HFFc6 (cell line): ENCODE measurements around the gene JSRP1. TPM values are rescaled to one million over a fixed set of nuclear protein-coding genes. Genes with fewer than 3 reads are reported as not detected.
A peak's percentile ranks its signal among the peaks of the same experiment; 100 is the strongest.

ENCODE experiments used
- DNase-seq: peaks from one replicate; pipeline ENCODE4 v3.0.0-alpha.2; 2018
- H3K27ac Mint-ChIP-seq: 2 replicates; pipeline ENCODE4 v1.8.0; 2020; ENCODE audit warnings: mild to moderate bottlenecking, mixed read lengths
- H3K27me3 Mint-ChIP-seq: 2 replicates; pipeline ENCODE4 v1.8.0; 2021; ENCODE audit warnings: mild to moderate bottlenecking, moderate library complexity, mixed read lengths; ENCODE audit not compliant: insufficient read depth
- H3K36me3 Mint-ChIP-seq: 2 replicates; pipeline ENCODE4 v1.8.0; 2021; ENCODE audit warnings: low read depth, mixed read lengths
- H3K4me1 Mint-ChIP-seq: 2 replicates; pipeline ENCODE4 v1.8.0; 2020; ENCODE audit warnings: low read depth, mixed read lengths
- H3K4me3 Mint-ChIP-seq: 2 replicates; pipeline ENCODE4 v1.8.0; 2020; ENCODE audit warnings: mild to moderate bottlenecking, moderate library complexity, mixed read lengths
- H3K9me3 Mint-ChIP-seq: 2 replicates; pipeline ENCODE4 v1.8.0; 2020; ENCODE audit warnings: mild to moderate bottlenecking, mixed read lengths
- microRNA-seq: library from miRNA; unstranded; fragments of <30 nt; microRNA quantifications from one replicate; pipeline ENCODE4, GENCODE V29; 2019
- total RNA-seq, 6 experiments: library from RNA; stranded (reverse); fragmentation: NEBNext Ultra II Directional; extraction: Animal tissue kit (Norgen Biotek cat#: 25700); gene quantifications; 2 replicates in 1 of 6; 3 replicates in 5 of 6; pipeline ENCODE4 v1.2.3, GENCODE V29; 2021
- TF ChIP-seq, protein P1 (sequence below): fragments of 200-600 bp; sonication (generic); IDR thresholded peaks from 2 replicates; pipeline ENCODE4 v1.5.0; 2021; ENCODE audit warnings: antibody characterized with exemption, mild to moderate bottlenecking

Gene JSRP1
- total RNA-seq, 6 experiments from 2014 or later: 0.27 to 0.99 (median 0.72) TPM

DNA sequence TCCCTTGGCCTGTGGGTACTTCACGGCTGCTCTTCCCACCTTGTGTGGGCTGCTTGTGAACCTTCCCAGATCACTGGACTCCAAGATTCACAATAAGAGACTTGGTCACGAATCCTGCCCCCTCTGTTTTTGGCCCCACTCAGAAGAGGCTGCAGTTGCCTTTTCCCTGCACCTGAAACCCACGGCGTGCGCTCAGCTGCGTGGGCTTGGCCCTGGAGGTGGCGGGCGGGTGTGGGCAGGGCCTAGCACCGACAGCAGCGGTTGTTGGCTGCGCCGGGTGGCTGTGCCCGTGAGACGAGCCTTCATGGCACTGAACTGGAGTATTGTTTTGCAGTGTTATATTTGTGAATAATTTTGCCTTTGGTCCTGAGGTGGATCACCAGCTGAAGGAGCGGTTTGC lies 53.9 kb downstream of the JSRP1 start:
- Mint-ChIP-seq H3K4me3 (no peak overlapping the region), H3K27me3 (peaks cover 12% of the 10 kb centered on the region), H3K27ac (no peak overlapping the region), H3K9me3 (no peaks in the 10 kb centered on the region), H3K36me3 (peaks cover 16% of the 10 kb centered on the region), H3K4me1 (peaks cover 15% of the 10 kb centered on the region)
- no peak for DNase-seq
- TF ChIP-seq, protein P1, sequence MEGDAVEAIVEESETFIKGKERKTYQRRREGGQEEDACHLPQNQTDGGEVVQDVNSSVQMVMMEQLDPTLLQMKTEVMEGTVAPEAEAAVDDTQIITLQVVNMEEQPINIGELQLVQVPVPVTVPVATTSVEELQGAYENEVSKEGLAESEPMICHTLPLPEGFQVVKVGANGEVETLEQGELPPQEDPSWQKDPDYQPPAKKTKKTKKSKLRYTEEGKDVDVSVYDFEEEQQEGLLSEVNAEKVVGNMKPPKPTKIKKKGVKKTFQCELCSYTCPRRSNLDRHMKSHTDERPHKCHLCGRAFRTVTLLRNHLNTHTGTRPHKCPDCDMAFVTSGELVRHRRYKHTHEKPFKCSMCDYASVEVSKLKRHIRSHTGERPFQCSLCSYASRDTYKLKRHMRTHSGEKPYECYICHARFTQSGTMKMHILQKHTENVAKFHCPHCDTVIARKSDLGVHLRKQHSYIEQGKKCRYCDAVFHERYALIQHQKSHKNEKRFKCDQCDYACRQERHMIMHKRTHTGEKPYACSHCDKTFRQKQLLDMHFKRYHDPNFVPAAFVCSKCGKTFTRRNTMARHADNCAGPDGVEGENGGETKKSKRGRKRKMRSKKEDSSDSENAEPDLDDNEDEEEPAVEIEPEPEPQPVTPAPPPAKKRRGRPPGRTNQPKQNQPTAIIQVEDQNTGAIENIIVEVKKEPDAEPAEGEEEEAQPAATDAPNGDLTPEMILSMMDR: no peak

Small RNA genes lying within 50 kb of the gene (microRNA-seq; reads per million reads assigned to microRNA genes)
- gene MIR1227 (17.8 reads per million, percentile 24 among the genes with 10 or more reads in this experiment), gene MIR4321 (not detected)

Other genes starting within 250 kb of the JSRP1 start
- gene BTBD2, start 240.7 kb downstream of the JSRP1 start, total RNA-seq: 10 to 100 TPM; 74.1 to 95.6 (median 84.7) TPM
- gene MKNK2, start 205.2 kb downstream of the JSRP1 start, total RNA-seq: 10 to 100 TPM; 61.5 to 82.9 (median 65.2) TPM
- gene MOB3A, start 160.1 kb downstream of the JSRP1 start, total RNA-seq: 10 to 100 TPM; 47.1 to 52.6 (median 51.2) TPM
- 1 to 10 TPM in 5 of 6 experiments, under 1 TPM in 1; 0.68 to 1.9 (median 1.5) TPM for gene IZUMO4, start 159.5 kb downstream of the JSRP1 start, total RNA-seq
- 100 to 1,000 TPM; 139 to 169 (median 151) TPM for gene AP3D1, start 104.9 kb downstream of the JSRP1 start, total RNA-seq
- gene DOT1L, start 92.5 kb downstream of the JSRP1 start, total RNA-seq: 10 to 100 TPM; 18.5 to 22.9 (median 21.3) TPM
- 10 to 100 TPM; 45.9 to 57.3 (median 50.2) TPM for gene PLEKHJ1, start 20.1 kb downstream of the JSRP1 start, total RNA-seq
- 10 to 100 TPM; 48.7 to 60.6 (median 54.8) TPM for gene SF3A2, start 19.6 kb downstream of the JSRP1 start, total RNA-seq
- 1 to 10 TPM in 5 of 6 experiments, under 1 TPM in 1; 0.98 to 2.3 (median 1.4) TPM for gene AMH, start 7.1 kb downstream of the JSRP1 start, total RNA-seq
- gene PEAK3, start 25.8 kb upstream of the JSRP1 start, total RNA-seq: under 1 TPM; 0.07 to 0.53 (median 0.36) TPM
- not detected for gene LINGO3, start 51.7 kb upstream of the JSRP1 start, total RNA-seq
- 100 to 1,000 TPM in 5 of 6 experiments, 10 to 100 TPM in 1; 92.1 to 137 (median 118) TPM for gene LSM7, start 72.2 kb upstream of the JSRP1 start, total RNA-seq
- 10 to 100 TPM; 32.9 to 41.8 (median 33.9) TPM for gene SPPL2B, start 72.3 kb upstream of the JSRP1 start, total RNA-seq
- gene TMPRSS9, start 103.8 kb upstream of the JSRP1 start, total RNA-seq: not detected
- gene TIMM13, start 171.2 kb upstream of the JSRP1 start, total RNA-seq: 100 to 1,000 TPM in 3 of 6 experiments, 10 to 100 TPM in 3; 87.2 to 124 (median 98.8) TPM
- 100 to 1,000 TPM in 5 of 6 experiments, 10 to 100 TPM in 1; 77.6 to 131 (median 121) TPM for gene LMNB2, start 200.5 kb upstream of the JSRP1 start, total RNA-seq
- 10 to 100 TPM; 35.5 to 55.7 (median 39.1) TPM for gene GADD45B, start 219.7 kb upstream of the JSRP1 start, total RNA-seq